HepG2 (cell line): ENCODE results near the gene SIRT7. TPM values are rescaled to one million over a fixed set of nuclear protein-coding genes. Genes with fewer than 3 reads are reported as not detected.

Experiments
- ATM ChIP-seq: fragments of 450-650 bp; IDR thresholded peaks from 2 replicates; pipeline ENCODE4 v1.7.1; 2017; ENCODE audit warnings: mild to moderate bottlenecking, borderline replicate concordance
- BHLHE40 ChIP-seq: IDR thresholded peaks from 2 replicates; pipeline ENCODE4 v1.6.1; 2011; ENCODE audit warnings: low read length, improper control_type of control experiment
- BRD4 ChIP-seq: sonication (generic); formaldehyde crosslinking; IDR thresholded peaks from 2 replicates; pipeline ENCODE4 v1.4.0; 2020; ENCODE audit warnings: missing genetic modification reagents
- HDAC6 ChIP-seq: fragments of 200-600 bp; sonication (generic); IDR thresholded peaks from 2 replicates; pipeline ENCODE4 v1.7.0; 2017; ENCODE audit warnings: mild to moderate bottlenecking, antibody characterized with exemption, low read length, low read depth
- LCORL ChIP-seq, 2 experiments: fragments of 450-650 bp in 1 of 2; sonication (generic) in 1 of 2; formaldehyde crosslinking in 1 of 2; IDR thresholded peaks; 2 replicates each; pipeline versions ENCODE4 v1.5.0 to v1.6.1; 2017 to 2020; ENCODE audit warnings: antibody characterized with exemption in 1 of 2, missing genetic modification reagents in 1 of 2
- MAZ ChIP-seq, 2 experiments: sonication (generic) in 1 of 2; formaldehyde crosslinking in 1 of 2; IDR thresholded peaks; 2 replicates each; pipeline versions ENCODE4 v1.5.0 to v1.6.1; 2012 to 2020; ENCODE audit warnings: low read depth in 2 of 2, mild to moderate bottlenecking in 2 of 2, borderline replicate concordance in 1 of 2, improper control_type of control experiment in 1 of 2, low read length in 1 of 2, missing genetic modification reagents in 1 of 2, moderate library complexity in 1 of 2
- NR2F2 ChIP-seq: IDR thresholded peaks from 2 replicates; pipeline ENCODE4 v1.6.1; 2012; ENCODE audit warnings: low read depth, inconsistent platforms, borderline replicate concordance
- PAF1 ChIP-seq: IDR thresholded peaks from 2 replicates; pipeline ENCODE4 v1.6.1; 2016; ENCODE audit warnings: missing genetic modification reagents, missing compliant biosample characterization
- PHF21A ChIP-seq: sonication (generic); formaldehyde crosslinking; IDR thresholded peaks from 2 replicates; pipeline ENCODE4 v1.5.0; 2020; ENCODE audit warnings: mild to moderate bottlenecking, missing genetic modification reagents
- RBM39 ChIP-seq: fragments of 200-400 bp; formaldehyde crosslinking; IDR thresholded peaks from one replicate; pipeline ENCODE4 v1.6.1; 2018; ENCODE audit warnings: antibody characterized with exemption, mild to moderate bottlenecking, low read depth, low read length; ENCODE audit not compliant: poor library complexity, severe bottlenecking
- REL ChIP-seq: sonication (generic); formaldehyde crosslinking; conservative IDR thresholded peaks from 2 replicates; pipeline ENCODE4 v1.8.0; 2022; ENCODE audit warnings: mild to moderate bottlenecking, missing genetic modification reagents, moderate library complexity
- XRCC5 ChIP-seq: fragments of 200-400 bp; formaldehyde crosslinking; optimal IDR thresholded peaks from 2 replicates; pipeline ENCODE3; 2017; ENCODE audit warnings: mild to moderate bottlenecking, low read length
- ZC3H13 ChIP-seq: sonication (generic); formaldehyde crosslinking; IDR thresholded peaks from 2 replicates; pipeline ENCODE4 v1.8.1; 2023; ENCODE audit warnings: mild to moderate bottlenecking, missing genetic modification reagents, moderate library complexity
- ZKSCAN5 ChIP-seq: sonication (generic); formaldehyde crosslinking; IDR thresholded peaks from 2 replicates; pipeline ENCODE4 v1.5.1; 2020; ENCODE audit warnings: mild to moderate bottlenecking, missing genetic modification reagents
- polyA plus RNA-seq, 8 experiments: library from polyadenylated mRNA; depleted of rRNA in 3 of 8; stranded (reverse) in 7 of 8; unstranded in 1 of 8; fragments of >200 nt; fragmentation: Illumina TruSeq in 4 of 8; extraction: Trizol in 4 of 8; gene quantifications; 2 replicates each; pipeline versions ENCODE4 v1.2.1 to v1.2.3, GENCODE V29; 2011 to 2016; ENCODE audit warnings: low read depth in 4 of 8, missing spikeins in 1 of 8, mixed read lengths in 1 of 8; ENCODE audit not compliant: insufficient read depth in 1 of 8
- total RNA-seq, 5 experiments: library from RNA; depleted of rRNA; stranded (reverse); fragments of >200 nt; fragmentation: Illumina TruSeq; extraction: Trizol; gene quantifications; 2 replicates each; pipeline ENCODE4 v1.2.3, GENCODE V29; 2016; ENCODE audit warnings: low read depth in 1 of 5
- TF ChIP-seq, protein P1 (sequence below): sonication (generic); formaldehyde crosslinking; IDR thresholded peaks from 2 replicates; pipeline ENCODE4 v1.5.0; 2020; ENCODE audit warnings: missing genetic modification reagents
- TF ChIP-seq, protein P2 (sequence below): sonication (generic); formaldehyde crosslinking; IDR thresholded peaks from 2 replicates; pipeline ENCODE4 v1.4.0; 2020; ENCODE audit warnings: missing genetic modification reagents, low read depth, mild to moderate bottlenecking, borderline replicate concordance
- TF ChIP-seq, protein P3 (sequence below): sonication (generic); formaldehyde crosslinking; IDR thresholded peaks from 2 replicates; pipeline ENCODE4 v1.5.0; 2020; ENCODE audit warnings: mild to moderate bottlenecking, missing genetic modification reagents, borderline replicate concordance
- TF ChIP-seq, protein P4 (sequence below): sonication (generic); formaldehyde crosslinking; IDR thresholded peaks from 2 replicates; pipeline ENCODE4 v1.8.0; 2022; ENCODE audit warnings: mild to moderate bottlenecking, missing genetic modification reagents, moderate library complexity

The SIRT7 gene
- total and polyA plus RNA-seq, 2 of the 13 experiments (the other 11 are each of a cell fraction or from before 2014, with no cell fraction given): 8.3 to 24.8 TPM

- TF ChIP-seq, protein P1, sequence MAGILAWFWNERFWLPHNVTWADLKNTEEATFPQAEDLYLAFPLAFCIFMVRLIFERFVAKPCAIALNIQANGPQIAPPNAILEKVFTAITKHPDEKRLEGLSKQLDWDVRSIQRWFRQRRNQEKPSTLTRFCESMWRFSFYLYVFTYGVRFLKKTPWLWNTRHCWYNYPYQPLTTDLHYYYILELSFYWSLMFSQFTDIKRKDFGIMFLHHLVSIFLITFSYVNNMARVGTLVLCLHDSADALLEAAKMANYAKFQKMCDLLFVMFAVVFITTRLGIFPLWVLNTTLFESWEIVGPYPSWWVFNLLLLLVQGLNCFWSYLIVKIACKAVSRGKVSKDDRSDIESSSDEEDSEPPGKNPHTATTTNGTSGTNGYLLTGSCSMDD: no peak
- TF ChIP-seq PAF1 (CRISPR knock-in tag): peak; percentile 82; the same call in 1 of the 2 replicates
- TF ChIP-seq, protein P2, sequence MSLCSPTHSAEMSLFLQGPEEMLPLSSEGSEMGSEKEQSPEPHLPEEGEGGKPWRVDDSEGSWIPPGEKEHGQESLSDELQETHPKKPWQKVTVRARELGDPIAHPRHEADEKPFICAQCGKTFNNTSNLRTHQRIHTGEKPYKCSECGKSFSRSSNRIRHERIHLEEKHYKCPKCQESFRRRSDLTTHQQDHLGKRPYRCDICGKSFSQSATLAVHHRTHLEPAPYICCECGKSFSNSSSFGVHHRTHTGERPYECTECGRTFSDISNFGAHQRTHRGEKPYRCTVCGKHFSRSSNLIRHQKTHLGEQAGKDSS (CRISPR knock-in tag): no peak; the same call in 1 of the 2 replicates
- TF ChIP-seq, protein P3, sequence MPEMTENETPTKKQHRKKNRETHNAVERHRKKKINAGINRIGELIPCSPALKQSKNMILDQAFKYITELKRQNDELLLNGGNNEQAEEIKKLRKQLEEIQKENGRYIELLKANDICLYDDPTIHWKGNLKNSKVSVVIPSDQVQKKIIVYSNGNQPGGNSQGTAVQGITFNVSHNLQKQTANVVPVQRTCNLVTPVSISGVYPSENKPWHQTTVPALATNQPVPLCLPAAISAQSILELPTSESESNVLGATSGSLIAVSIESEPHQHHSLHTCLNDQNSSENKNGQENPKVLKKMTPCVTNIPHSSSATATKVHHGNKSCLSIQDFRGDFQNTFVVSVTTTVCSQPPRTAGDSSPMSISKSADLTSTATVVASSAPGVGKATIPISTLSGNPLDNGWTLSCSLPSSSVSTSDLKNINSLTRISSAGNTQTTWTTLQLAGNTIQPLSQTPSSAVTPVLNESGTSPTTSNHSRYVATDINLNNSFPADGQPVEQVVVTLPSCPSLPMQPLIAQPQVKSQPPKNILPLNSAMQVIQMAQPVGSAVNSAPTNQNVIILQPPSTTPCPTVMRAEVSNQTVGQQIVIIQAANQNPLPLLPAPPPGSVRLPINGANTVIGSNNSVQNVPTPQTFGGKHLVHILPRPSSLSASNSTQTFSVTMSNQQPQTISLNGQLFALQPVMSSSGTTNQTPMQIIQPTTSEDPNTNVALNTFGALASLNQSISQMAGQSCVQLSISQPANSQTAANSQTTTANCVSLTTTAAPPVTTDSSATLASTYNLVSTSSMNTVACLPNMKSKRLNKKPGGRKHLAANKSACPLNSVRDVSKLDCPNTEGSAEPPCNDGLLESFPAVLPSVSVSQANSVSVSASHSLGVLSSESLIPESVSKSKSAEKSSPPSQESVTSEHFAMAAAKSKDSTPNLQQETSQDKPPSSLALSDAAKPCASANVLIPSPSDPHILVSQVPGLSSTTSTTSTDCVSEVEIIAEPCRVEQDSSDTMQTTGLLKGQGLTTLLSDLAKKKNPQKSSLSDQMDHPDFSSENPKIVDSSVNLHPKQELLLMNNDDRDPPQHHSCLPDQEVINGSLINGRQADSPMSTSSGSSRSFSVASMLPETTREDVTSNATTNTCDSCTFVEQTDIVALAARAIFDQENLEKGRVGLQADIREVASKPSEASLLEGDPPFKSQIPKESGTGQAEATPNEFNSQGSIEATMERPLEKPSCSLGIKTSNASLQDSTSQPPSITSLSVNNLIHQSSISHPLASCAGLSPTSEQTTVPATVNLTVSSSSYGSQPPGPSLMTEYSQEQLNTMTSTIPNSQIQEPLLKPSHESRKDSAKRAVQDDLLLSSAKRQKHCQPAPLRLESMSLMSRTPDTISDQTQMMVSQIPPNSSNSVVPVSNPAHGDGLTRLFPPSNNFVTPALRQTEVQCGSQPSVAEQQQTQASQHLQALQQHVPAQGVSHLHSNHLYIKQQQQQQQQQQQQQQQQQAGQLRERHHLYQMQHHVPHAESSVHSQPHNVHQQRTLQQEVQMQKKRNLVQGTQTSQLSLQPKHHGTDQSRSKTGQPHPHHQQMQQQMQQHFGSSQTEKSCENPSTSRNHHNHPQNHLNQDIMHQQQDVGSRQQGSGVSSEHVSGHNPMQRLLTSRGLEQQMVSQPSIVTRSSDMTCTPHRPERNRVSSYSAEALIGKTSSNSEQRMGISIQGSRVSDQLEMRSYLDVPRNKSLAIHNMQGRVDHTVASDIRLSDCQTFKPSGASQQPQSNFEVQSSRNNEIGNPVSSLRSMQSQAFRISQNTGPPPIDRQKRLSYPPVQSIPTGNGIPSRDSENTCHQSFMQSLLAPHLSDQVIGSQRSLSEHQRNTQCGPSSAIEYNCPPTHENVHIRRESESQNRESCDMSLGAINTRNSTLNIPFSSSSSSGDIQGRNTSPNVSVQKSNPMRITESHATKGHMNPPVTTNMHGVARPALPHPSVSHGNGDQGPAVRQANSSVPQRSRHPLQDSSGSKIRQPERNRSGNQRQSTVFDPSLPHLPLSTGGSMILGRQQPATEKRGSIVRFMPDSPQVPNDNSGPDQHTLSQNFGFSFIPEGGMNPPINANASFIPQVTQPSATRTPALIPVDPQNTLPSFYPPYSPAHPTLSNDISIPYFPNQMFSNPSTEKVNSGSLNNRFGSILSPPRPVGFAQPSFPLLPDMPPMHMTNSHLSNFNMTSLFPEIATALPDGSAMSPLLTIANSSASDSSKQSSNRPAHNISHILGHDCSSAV (CRISPR knock-in tag): no peak
- TF ChIP-seq PHF21A (CRISPR knock-in tag): no peak
- no peak for TF ChIP-seq MAZ (IDR thresholded peaks at IDR 0.05; ENCODE audit: borderline replicate concordance, low read depth, low read length)
- no peak for TF ChIP-seq MAZ (CRISPR knock-in tag; IDR thresholded peaks at IDR 0.05; ENCODE audit: low read depth)
- TF ChIP-seq ATM: no peak
- no peak for TF ChIP-seq NR2F2
- TF ChIP-seq HDAC6: no peak
- TF ChIP-seq REL (CRISPR knock-in tag): no peak
- no peak for TF ChIP-seq RBM39
- no peak for TF ChIP-seq LCORL (IDR thresholded peaks at IDR 0.05)
- TF ChIP-seq LCORL (CRISPR knock-in tag; IDR thresholded peaks at IDR 0.05): no peak
- no peak for TF ChIP-seq BRD4
- no peak for TF ChIP-seq BHLHE40
- TF ChIP-seq, protein P4, sequence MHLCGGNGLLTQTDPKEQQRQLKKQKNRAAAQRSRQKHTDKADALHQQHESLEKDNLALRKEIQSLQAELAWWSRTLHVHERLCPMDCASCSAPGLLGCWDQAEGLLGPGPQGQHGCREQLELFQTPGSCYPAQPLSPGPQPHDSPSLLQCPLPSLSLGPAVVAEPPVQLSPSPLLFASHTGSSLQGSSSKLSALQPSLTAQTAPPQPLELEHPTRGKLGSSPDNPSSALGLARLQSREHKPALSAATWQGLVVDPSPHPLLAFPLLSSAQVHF (CRISPR knock-in tag): peak; percentile 63; the same call in 1 of the 2 replicates
- peak; percentile 53 for TF ChIP-seq XRCC5
- TF ChIP-seq ZKSCAN5: no peak
- TF ChIP-seq ZC3H13: peak; percentile 62
Observed at GRCh38 chr17:81952792-81953228, 34.8 kb upstream of the SIRT7 start (continued).
